OCI-LY1 (cell line): ENCODE results near the gene ATP2A2.

ENCODE experiments used
- H2AFZ ChIP-seq: fragments of 200-600 bp; sonication (generic), shearing (Covaris generic); 2 replicates; pipeline ENCODE4 v1.6.0; 2014; ENCODE audit warnings: antibody characterized with exemption, mild to moderate bottlenecking, low read length
- H3F3A ChIP-seq: fragments of 200-600 bp; sonication (generic), shearing (Covaris generic); 2 replicates; pipeline ENCODE4 v1.6.0; 2014; ENCODE audit warnings: mild to moderate bottlenecking, antibody characterized with exemption, low read length, moderate library complexity; ENCODE audit not compliant: insufficient read depth
- H3K27ac ChIP-seq: fragments of 200-600 bp; sonication (generic); 2 replicates; pipeline ENCODE4 v1.5.1; 2014; ENCODE audit warnings: low read length, mixed run types, mild to moderate bottlenecking, low read depth; ENCODE audit not compliant: poor library complexity, severe bottlenecking
- H3K27me3 ChIP-seq: fragments of 200-600 bp; sonication (generic); 2 replicates; pipeline ENCODE4 v1.6.0; 2014; ENCODE audit warnings: antibody characterized with exemption, mild to moderate bottlenecking, low read length, moderate library complexity; ENCODE audit not compliant: insufficient read depth
- H3K36me3 ChIP-seq: fragments of 200-600 bp; sonication (generic); 2 replicates; pipeline ENCODE4 v1.6.1; 2014; ENCODE audit warnings: mild to moderate bottlenecking, antibody characterized with exemption, low read length, moderate library complexity, mixed read lengths; ENCODE audit not compliant: insufficient read depth
- H3K4me1 ChIP-seq: fragments of 200-600 bp; sonication (generic); 2 replicates; pipeline ENCODE4 v1.5.1; 2014; ENCODE audit warnings: mild to moderate bottlenecking, low read length, moderate library complexity; ENCODE audit not compliant: insufficient read depth, severe bottlenecking
- H3K4me2 ChIP-seq: fragments of 200-600 bp; sonication (generic), shearing (Covaris generic); 2 replicates; pipeline ENCODE4 v1.6.1; 2014; ENCODE audit warnings: low read length
- H3K4me3 ChIP-seq: fragments of 200-600 bp; sonication (generic); 2 replicates; pipeline ENCODE4 v1.5.1; 2014; ENCODE audit warnings: low read length, low read depth, mild to moderate bottlenecking, mixed read lengths; ENCODE audit not compliant: poor library complexity, severe bottlenecking
- H3K79me2 ChIP-seq: fragments of 200-600 bp; shearing (Covaris generic); 2 replicates; pipeline ENCODE4 v1.6.1; 2016; ENCODE audit warnings: mixed run types, low read length, mixed read lengths; ENCODE audit not compliant: insufficient read depth
- H3K9ac ChIP-seq: fragments of 200-600 bp; sonication (generic), shearing (Covaris generic); 2 replicates; pipeline ENCODE4 v1.6.1; 2014; ENCODE audit warnings: mild to moderate bottlenecking, low read length, mixed read lengths
- H3K9me2 ChIP-seq: fragments of 200-600 bp; sonication (generic), shearing (Covaris generic); 2 replicates; pipeline ENCODE4 v1.6.1; 2014; ENCODE audit warnings: low read depth, mild to moderate bottlenecking, low read length, mixed read lengths
- H3K9me3 ChIP-seq: fragments of 200-600 bp; shearing (Covaris generic); 2 replicates; pipeline ENCODE4 v1.6.1; 2014; ENCODE audit warnings: low read length, mixed read lengths
- H4K20me1 ChIP-seq: fragments of 200-600 bp; sonication (generic), shearing (Covaris generic); 2 replicates; pipeline ENCODE4 v1.6.0; 2016; ENCODE audit warnings: mild to moderate bottlenecking, low read length; ENCODE audit not compliant: insufficient read depth
- CTCF ChIP-seq: fragments of 200-600 bp; sonication (generic), shearing (Covaris generic); IDR thresholded peaks from 2 replicates; pipeline ENCODE4 v1.5.1; 2017; ENCODE audit warnings: mild to moderate bottlenecking, antibody characterized with exemption, low read length, moderate library complexity, mixed read lengths
- EZH2 ChIP-seq: fragments of 200-600 bp; sonication (generic), shearing (Covaris generic); IDR thresholded peaks from 2 replicates; pipeline ENCODE4 v1.8.0; 2017; ENCODE audit warnings: borderline replicate concordance, mixed run types, mild to moderate bottlenecking, antibody characterized with exemption, low read length, moderate library complexity, mixed read lengths

Gene ATP2A2

GRCh38 chr12:110234755-110235154 lies 46.3 kb upstream of the ATP2A2 start:
- Histone ChIP-seq H3K4me2 (no peak overlapping the region), H3F3A (no peaks in the 10 kb centered on the region), H3K9ac (no peak overlapping the region), H3K9me2 (no peaks in the 10 kb centered on the region), H3K27me3 (no peaks in the 10 kb centered on the region), H3K4me1 (no peaks in the 10 kb centered on the region), H2AFZ (no peak overlapping the region), H3K27ac (no peak overlapping the region), H3K4me3 (no peak overlapping the region), H4K20me1 (no peaks in the 10 kb centered on the region), H3K9me3 (no peaks in the 10 kb centered on the region), H3K36me3 (no peaks in the 10 kb centered on the region), H3K79me2 (no peaks in the 10 kb centered on the region)
- TF ChIP-seq CTCF (no peak), EZH2 (no peak)

GRCh38 chr12:110235383-110235782 lies 45.7 kb upstream of the ATP2A2 start:
- H3K27me3 ChIP-seq: no peaks in the 10 kb centered on the region
- no peaks in the 10 kb centered on the region for H3K9me3 ChIP-seq
- H3K9ac ChIP-seq: no peak overlapping the region
- no peaks in the 10 kb centered on the region for H3K36me3 ChIP-seq
- no peak for TF ChIP-seq CTCF
- no peak for TF ChIP-seq EZH2
- H4K20me1 ChIP-seq: no peaks in the 10 kb centered on the region
- H3K27ac ChIP-seq: no peak overlapping the region
- H3K4me3 ChIP-seq: no peak overlapping the region
- H3F3A ChIP-seq: no peaks in the 10 kb centered on the region
- H2AFZ ChIP-seq: no peak overlapping the region
- H3K4me1 ChIP-seq: no peaks in the 10 kb centered on the region
- no peaks in the 10 kb centered on the region for H3K9me2 ChIP-seq
- no peaks in the 10 kb centered on the region for H3K79me2 ChIP-seq
- no peak overlapping the region for H3K4me2 ChIP-seq

GRCh38 chr12:110243227-110243626 lies 37.8 kb upstream of the ATP2A2 start:
- Histone ChIP-seq H3K9ac (no peak overlapping the region), H3K36me3 (no peaks in the 10 kb centered on the region), H3K4me2 (no peak overlapping the region), H3K4me3 (no peak overlapping the region), H3K4me1 (no peaks in the 10 kb centered on the region), H3K79me2 (no peaks in the 10 kb centered on the region), H2AFZ (no peak overlapping the region), H4K20me1 (no peaks in the 10 kb centered on the region), H3K27ac (no peak overlapping the region), H3F3A (no peaks in the 10 kb centered on the region), H3K27me3 (no peaks in the 10 kb centered on the region), H3K9me3 (no peaks in the 10 kb centered on the region), H3K9me2 (no peaks in the 10 kb centered on the region)
- TF ChIP-seq CTCF (no peak), EZH2 (no peak)
